HCT116 (cell line): Measurements from ENCODE around the gene DNAH10. TPM values are rescaled to one million over a fixed set of nuclear protein-coding genes. Genes with fewer than 3 reads are reported as not detected.
A peak's percentile ranks its signal among the peaks of the same experiment; 100 is the strongest.

ENCODE experiments used
- ATAC-seq: fragments of 200-7000 bp; cut with Tn5 transposase; 2 replicates; pipeline ENCODE4 v1.9.1; 2020; ENCODE audit warnings: mild to moderate bottlenecking, moderate library complexity
- BruUV-seq: library from RNA; stranded (reverse); fragments of 400-500 nt; replicated peaks from 2 replicates; lab custom pipeline; 2021; lab: Mats Ljungman, UMichigan
- CTCF ChIA-PET: fragments of 300-600 bp; sonication (Branson Sonifier 250); formaldehyde crosslinking; loops from one replicate; lab custom pipeline; 2021; ENCODE audit warnings: antibody characterized with exemption; lab: Charles Lee
- POLR2A ChIA-PET: fragments of 300-600, 350-600 bp; sonication (Branson Sonifier 250); formaldehyde crosslinking; loops from one replicate; lab custom pipeline; 2021; ENCODE audit warnings: antibody characterized with exemption; lab: Charles Lee
- RAD21 ChIA-PET, 2 experiments: fragments of 300-600 bp; sonication (Branson Sonifier 250); formaldehyde crosslinking; loops; one replicate each; lab custom pipeline; 2023; ENCODE audit warnings: low total read pairs in 2 of 2; ENCODE audit not compliant: uncharacterized antibody in 2 of 2, unreplicated experiment in 2 of 2, low non-redundant PET in 1 of 2; lab: Charles Lee
- DNase-seq: peaks from one replicate; pipeline ENCODE4 v3.0.0-alpha.2; 2010; ENCODE audit warnings: low read depth, low spot score
- H2AFZ ChIP-seq: fragments of 200-600 bp; shearing (Covaris generic), sonication (generic); 2 replicates; pipeline ENCODE4 v1.6.1; 2017; ENCODE audit warnings: low read depth, mixed run types, mixed read lengths, antibody characterized with exemption, low read length; ENCODE audit not compliant: poor library complexity, severe bottlenecking
- H3K27ac ChIP-seq: 2 replicates; pipeline ENCODE4 v1.5.1; 2012; ENCODE audit warnings: low read depth, low read length
- H3K27me3 ChIP-seq: fragments of 200-600 bp; sonication (generic); 2 replicates; pipeline ENCODE4 v1.6.1; 2016; ENCODE audit warnings: mixed run types, low read length, mixed read lengths; ENCODE audit not compliant: insufficient read depth
- H3K36me3 ChIP-seq, 2 experiments: fragments of 200-500 bp in 1 of 2; fragments of 200-600 bp in 1 of 2; sonication (Bioruptor generic) in 1 of 2; sonication (generic) in 1 of 2; 2 replicates each; pipeline versions ENCODE4 v1.5.1 to v1.6.1; 2014 to 2016; ENCODE audit warnings: low read length in 2 of 2, inconsistent platforms in 1 of 2, mixed read lengths in 1 of 2, mixed run types in 1 of 2; ENCODE audit not compliant: insufficient read depth in 2 of 2, control insufficient read depth in 1 of 2
- H3K4me1 ChIP-seq, 2 experiments: fragments of 200-600 bp in 1 of 2; sonication (generic) in 1 of 2; 2 replicates each; pipeline versions ENCODE4 v1.5.1 to v1.6.1; 2012 to 2017; ENCODE audit warnings: low read length in 2 of 2, inconsistent platforms in 1 of 2, mild to moderate bottlenecking in 1 of 2, mixed read lengths in 1 of 2, mixed run types in 1 of 2, moderate library complexity in 1 of 2; ENCODE audit not compliant: insufficient read depth in 2 of 2, control insufficient read depth in 1 of 2
- H3K4me2 ChIP-seq: fragments of 200-600 bp; sonication (generic); 2 replicates; pipeline ENCODE4 v1.6.1; 2017; ENCODE audit warnings: mixed run types, low read length, mixed read lengths
- H3K4me3 ChIP-seq, 2 experiments: fragments of 200-600 bp in 1 of 2; sonication (generic) in 1 of 2; replicated peaks in 1 of 2; 2 replicates each; pipeline ENCODE4 v1.5.1; 2011 to 2016; ENCODE audit warnings: low read length in 2 of 2, control low read depth in 1 of 2, low read depth in 1 of 2, mild to moderate bottlenecking in 1 of 2, mixed read lengths in 1 of 2, mixed run types in 1 of 2
- H3K79me2 ChIP-seq: fragments of 200-600 bp; sonication (generic); 2 replicates; pipeline ENCODE4 v1.6.1; 2017; ENCODE audit warnings: mild to moderate bottlenecking, mixed run types, low read length, moderate library complexity, mixed read lengths; ENCODE audit not compliant: insufficient read depth
- H3K9ac ChIP-seq: fragments of 200-600 bp; sonication (generic); 2 replicates; pipeline ENCODE4 v1.6.1; 2016; ENCODE audit warnings: low read length, mixed read lengths
- H3K9me2 ChIP-seq: fragments of 200-600 bp; sonication (generic), shearing (Covaris generic); 2 replicates; pipeline ENCODE4 v1.6.1; 2017; ENCODE audit warnings: mixed run types, mild to moderate bottlenecking, moderate library complexity; ENCODE audit not compliant: insufficient read depth
- H3K9me3 ChIP-seq, 2 experiments: fragments of 200-500 bp in 1 of 2; fragments of 200-600 bp in 1 of 2; sonication (Bioruptor generic) in 1 of 2; sonication (generic) in 1 of 2; 2 replicates each; pipeline ENCODE4 v1.6.1; 2014 to 2017; ENCODE audit warnings: low read length in 2 of 2, mixed read lengths in 2 of 2, inconsistent platforms in 1 of 2, low read depth in 1 of 2, mild to moderate bottlenecking in 1 of 2, mixed run types in 1 of 2, moderate library complexity in 1 of 2; ENCODE audit not compliant: control insufficient read depth in 1 of 2, insufficient read depth in 1 of 2
- H4K20me1 ChIP-seq: fragments of 200-600 bp; sonication (generic), shearing (Covaris generic); 2 replicates; pipeline ENCODE4 v1.6.1; 2017; ENCODE audit warnings: mixed run types, mild to moderate bottlenecking, moderate library complexity; ENCODE audit not compliant: insufficient read depth
- EZH2phosphoT487 ChIP-seq: fragments of 200-600 bp; IDR thresholded peaks from 2 replicates; pipeline ENCODE4 v1.6.1; 2018; ENCODE audit warnings: antibody characterized with exemption, borderline replicate concordance
- FOSL1 ChIP-seq: IDR thresholded peaks from 2 replicates; pipeline ENCODE4 v1.6.1; 2012; ENCODE audit warnings: low read depth
- SIN3A ChIP-seq: IDR thresholded peaks from 2 replicates; pipeline ENCODE4 v1.6.1; 2012; ENCODE audit warnings: low read depth
- ZFX ChIP-seq: fragments of 450-650 bp; IDR thresholded peaks from 2 replicates; pipeline ENCODE4 v1.6.1; 2017
- ZNF274 ChIP-seq: fragments of 200-500 bp; sonication (Bioruptor generic); IDR thresholded peaks from 2 replicates; pipeline ENCODE4 v1.6.1; 2014; ENCODE audit warnings: mild to moderate bottlenecking, low read depth, low read length, inconsistent platforms
- intact Hi-C: fragments of 100-400 bp; cut with micrococcal nuclease; formaldehyde crosslinking; loops from 2 replicates; pipeline ENCODE4 v1.10.0; 2022
- total RNA-seq: library from RNA; stranded (reverse); gene quantifications from one replicate; pipeline ENCODE4 v1.2.1, GENCODE V29; 2021; ENCODE audit not compliant: unreplicated experiment

Gene DNAH10
- total RNA-seq, 1 experiment from 2014 or later, result 1.3 TPM

DNA sequence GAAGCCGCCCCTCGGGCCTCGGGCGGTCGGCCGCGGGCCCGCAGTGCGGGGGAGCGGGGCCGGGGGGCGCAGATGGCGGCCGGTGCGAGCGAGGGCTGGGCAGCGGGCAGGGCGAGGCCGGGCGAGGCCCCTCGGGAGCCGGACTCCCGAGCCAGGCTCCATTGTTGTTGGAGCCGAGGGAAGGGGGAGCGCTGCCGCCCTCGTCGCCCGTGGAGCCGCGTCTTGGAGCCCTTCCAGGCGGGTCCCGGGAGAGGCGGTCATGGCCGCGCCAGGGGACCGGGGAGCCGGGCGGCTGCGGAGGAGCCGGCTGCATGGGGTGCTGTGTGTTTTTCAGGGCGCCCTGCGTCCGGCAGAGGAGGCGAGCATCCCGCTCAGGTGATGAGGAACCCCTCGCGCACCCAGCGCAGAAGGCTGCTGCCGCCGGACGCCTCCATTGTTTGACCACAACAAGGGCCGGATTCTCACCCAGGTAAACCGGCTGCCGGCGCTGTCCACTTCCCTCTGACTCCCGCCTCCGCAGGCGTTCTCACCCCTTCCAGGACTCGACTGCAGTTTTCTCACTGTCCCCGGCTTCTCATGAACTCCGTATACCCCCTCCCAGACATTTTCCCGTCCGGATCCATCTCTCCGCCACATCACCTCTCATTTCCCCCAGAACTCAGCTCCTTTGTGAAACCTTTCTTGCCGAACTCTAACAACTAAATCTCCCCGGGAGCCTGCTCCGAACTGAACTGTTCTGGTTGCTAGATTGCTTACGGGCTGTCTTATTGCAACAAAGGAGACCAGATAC is 211.6 kb downstream of the DNAH10 start:
- intact Hi-C loops, result loop anchor here (5.0 kb wide), 1 partner anchor 341 kb away; the partner anchor contains the start of genes EIF2B1 and GTF2H3
- DNase-seq (no peak), ATAC-seq (peak; percentile 1; the same call in 1 of the 2 replicates)
- Histone ChIP-seq H4K20me1 (no peaks in the 10 kb centered on the region), H3K9me3 (no peaks in the 10 kb centered on the region), H3K79me2 (peaks cover 37% of the 10 kb centered on the region), H2AFZ (no peak overlapping the region), H3K4me1 (peaks cover 10 to 15% of the 10 kb centered on the region in 2 experiments; a peak in 3 of 4 replicates), H3K9ac (peak overlapping the region; percentile 75), H3K9me2 (no peaks in the 10 kb centered on the region), H3K27me3 (no peaks in the 10 kb centered on the region), H3K27ac (peak overlapping the region; percentile 81), H3K4me3 (peak overlapping the region; percentile 63 to 85), H3K36me3 (peaks cover 10% of the 10 kb centered on the region in 2 experiments; a peak in 2 of 4 replicates), H3K4me2 (peak overlapping the region; percentile 95)
- POLR2A ChIA-PET, result no interaction called here
- TF ChIP-seq FOSL1 (no peak), ZFX (peak; percentile 68), EZH2phosphoT487 (no peak), SIN3A (no peak)
- CTCF ChIA-PET, result no interaction called here
- RAD21 ChIA-PET, result no interaction called here
- BruUV-seq, result no TSS peak

DNA sequence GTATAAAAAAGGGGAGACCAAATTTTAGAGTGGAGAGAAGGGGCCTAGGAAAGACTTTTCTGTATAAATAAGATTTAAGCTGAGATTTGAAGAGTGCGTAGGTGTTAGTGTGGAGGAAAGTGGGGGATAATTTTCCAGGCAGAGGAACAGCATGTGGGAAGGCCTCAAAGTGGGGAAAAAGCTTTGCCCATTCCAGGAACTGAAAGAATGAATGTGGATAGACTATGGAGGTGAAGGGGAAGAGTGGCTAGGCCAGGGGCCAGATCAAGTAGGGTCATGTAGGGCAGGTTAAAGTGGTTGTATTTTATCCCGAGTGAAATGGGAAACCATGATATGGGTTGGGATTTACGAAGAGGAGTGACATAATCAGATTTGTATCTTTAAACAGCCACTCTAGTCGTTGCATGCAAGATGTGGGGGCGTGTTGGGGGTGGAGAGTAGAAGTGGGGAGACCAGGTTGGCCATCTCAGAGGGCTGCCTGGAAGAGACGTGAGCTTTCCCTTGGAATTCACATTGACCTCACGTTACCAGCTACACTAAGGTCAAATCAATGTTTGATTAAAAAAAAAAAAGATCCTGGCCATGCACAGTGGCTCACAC is 214.2 kb downstream of the DNAH10 start:
- CTCF ChIA-PET, result interaction anchor here (0.6 kb wide), 1 partner anchor 60 kb away, joined by 3 read pairs; no protein-coding TSS in a partner anchor
- H4K20me1 ChIP-seq, result peaks cover 3% of the 10 kb centered on the region; the same call in 1 of the 2 replicates
- H3K9me3 ChIP-seq, result no peaks in the 10 kb centered on the region
- H3K9me2 ChIP-seq, result no peaks in the 10 kb centered on the region
- H2AFZ ChIP-seq, result no peak overlapping the region
- peaks cover 10 to 17% of the 10 kb centered on the region in 2 experiments; a peak in 2 of 4 replicates for H3K36me3 ChIP-seq
- BruUV-seq, result no TSS peak
- ATAC-seq, result no peak
- no peaks in the 10 kb centered on the region for H3K27me3 ChIP-seq
- no peak for TF ChIP-seq ZNF274
- TF ChIP-seq SIN3A, result no peak
- H3K4me2 ChIP-seq, result no peak overlapping the region
- peaks cover 8 to 14% of the 10 kb centered on the region in 2 experiments; a peak in 3 of 4 replicates for H3K4me1 ChIP-seq
- no peak overlapping the region for H3K27ac ChIP-seq
- RAD21 ChIA-PET, result no interaction called here
- no peak overlapping the region for H3K4me3 ChIP-seq
- no peak overlapping the region for H3K9ac ChIP-seq
- peaks cover 62% of the 10 kb centered on the region for H3K79me2 ChIP-seq
- no peak for DNase-seq
- POLR2A ChIA-PET, result no interaction called here
- intact Hi-C loops, result no loop called here
